NCI-H1105 (cell line): ENCODE results near the gene TULP4.
"Not testable (repeated sequence)": the region's sequence is repeated elsewhere in the genome, so short reads cannot be mapped to it uniquely, and the experiment has no call there.

Experiments
- DNase-seq: peaks from one replicate; lab custom pipeline; 2025; lab: John Stamatoyannopoulos, UW

Gene TULP4

GRCh38 chr6:158529629-158530028 lies 217.4 kb downstream of the TULP4 start:
- DNase-seq = no peak

GRCh38 chr6:158531566-158531965 lies 219.3 kb downstream of the TULP4 start:
- DNase-seq = no peak

- DNase-seq = no peak
Observed at GRCh38 chr6:158531970-158532369, 219.7 kb downstream of the TULP4 start.

GRCh38 chr6:158536084-158536890 lies 224.0 kb downstream of the TULP4 start:
- peak; percentile 89 for DNase-seq

GRCh38 chr6:158536891-158537798 lies 224.9 kb downstream of the TULP4 start:
- peak; percentile 78 for DNase-seq

- DNase-seq = no peak
Observed at GRCh38 chr6:158538741-158539140, 226.5 kb downstream of the TULP4 start.

GRCh38 chr6:158539413-158539812 lies 227.1 kb downstream of the TULP4 start:
- DNase-seq = no peak

GRCh38 chr6:158539881-158540280 lies 227.6 kb downstream of the TULP4 start:
- no peak for DNase-seq

- DNase-seq = no peak
Observed at GRCh38 chr6:158543606-158544185, 231.4 kb downstream of the TULP4 start.

GRCh38 chr6:158544428-158544827 lies 232.2 kb downstream of the TULP4 start:
- DNase-seq = no peak

- no peak for DNase-seq
Observed at GRCh38 chr6:158545043-158545966, 233.0 kb downstream of the TULP4 start.

- peak; percentile 79 for DNase-seq
Observed at GRCh38 chr6:158548418-158549161, 236.3 kb downstream of the TULP4 start.

- DNase-seq = no peak
Observed at GRCh38 chr6:158552055-158552795, 240.0 kb downstream of the TULP4 start.

GRCh38 chr6:158552796-158553138 lies 240.5 kb downstream of the TULP4 start:
- DNase-seq = no peak

- DNase-seq = no peak
Observed at GRCh38 chr6:158554611-158555361, 242.5 kb downstream of the TULP4 start.

- DNase-seq = no peak
Observed at GRCh38 chr6:158556113-158556512, 243.8 kb downstream of the TULP4 start.

GRCh38 chr6:158557110-158557509 lies 244.8 kb downstream of the TULP4 start:
- DNase-seq = not testable (repeated sequence)

GRCh38 chr6:158557927-158558326 lies 245.7 kb downstream of the TULP4 start:
- DNase-seq = no peak
